ENCODE data around the gene KLRC2. TPM values are rescaled to one million over a fixed set of nuclear protein-coding genes. Genes with fewer than 3 reads are reported as not detected.
"Not testable (repeated sequence)": the region's sequence is repeated elsewhere in the genome, so short reads cannot be mapped to it uniquely, and the experiment has no call there.

The KLRC2 gene
- total and polyA plus RNA-seq, 5 donors, result 0.07 TPM; not detected in 4

GRCh38 chr12:10441144-10441543 lies 5.3 kb upstream of the KLRC2 start:
- intact Hi-C loops (cut with DNase I); H3K27me3 ChIP-seq (ENCODE audit: control insufficient read depth, insufficient read depth); ATAC-seq; H3K4me1 ChIP-seq (ENCODE audit: control insufficient read depth, insufficient read depth, low read length); H3K4me3 ChIP-seq (ENCODE audit: low read length); H3K27ac ChIP-seq (ENCODE audit: low read length); DNase-seq; H3K9me3 ChIP-seq (ENCODE audit: control insufficient read depth, low read length): not testable (repeated sequence)
- 93% methylated on average over 8 of the region's 8 CpGs for WGBS

- H3K4me3 ChIP-seq (ENCODE audit: low read length); DNase-seq; H3K9me3 ChIP-seq (ENCODE audit: control insufficient read depth, low read length); H3K27ac ChIP-seq (ENCODE audit: low read length); H3K4me1 ChIP-seq (ENCODE audit: control insufficient read depth, insufficient read depth, low read length); intact Hi-C loops (cut with DNase I); ATAC-seq; H3K27me3 ChIP-seq (ENCODE audit: control insufficient read depth, insufficient read depth): not testable (repeated sequence)
- 82% methylated on average over 2 of the region's 2 CpGs for WGBS
Observed at GRCh38 chr12:10439608-10440274, 3.9 kb upstream of the KLRC2 start.

GRCh38 chr12:10437601-10438000 lies 1.8 kb upstream of the KLRC2 start:
- ATAC-seq, result not testable (repeated sequence)
- WGBS, result 25% methylated on average over 2 of the region's 2 CpGs

GRCh38 chr12:10430623-10431022 lies 5.2 kb downstream of the KLRC2 start:
- WGBS, result 81% methylated on average over 4 of the region's 4 CpGs
- H3K9me3 ChIP-seq (ENCODE audit: control insufficient read depth, low read length); H3K4me3 ChIP-seq (ENCODE audit: low read length); H3K27ac ChIP-seq (ENCODE audit: low read length); H3K4me1 ChIP-seq (ENCODE audit: control insufficient read depth, insufficient read depth, low read length); DNase-seq; intact Hi-C loops (cut with DNase I); H3K27me3 ChIP-seq (ENCODE audit: control insufficient read depth, insufficient read depth); ATAC-seq: not testable (repeated sequence)

More at GRCh38 chr12:10437601-10438000, 1.8 kb upstream of the KLRC2 start:
- intact Hi-C loops (cut with DNase I); H3K27me3 ChIP-seq (ENCODE audit: control insufficient read depth, insufficient read depth); H3K9me3 ChIP-seq (ENCODE audit: control insufficient read depth, low read length); DNase-seq; H3K4me1 ChIP-seq (ENCODE audit: control insufficient read depth, insufficient read depth, low read length); H3K4me3 ChIP-seq (ENCODE audit: low read length); H3K27ac ChIP-seq (ENCODE audit: low read length): not testable (repeated sequence)

GRCh38 chr12:10425938-10426337 lies 9.9 kb downstream of the KLRC2 start:
- H3K9me3 ChIP-seq (ENCODE audit: control insufficient read depth, low read length); H3K27me3 ChIP-seq (ENCODE audit: control insufficient read depth, insufficient read depth); H3K4me3 ChIP-seq (ENCODE audit: low read length); H3K27ac ChIP-seq (ENCODE audit: low read length); ATAC-seq; intact Hi-C loops (cut with DNase I); H3K4me1 ChIP-seq (ENCODE audit: control insufficient read depth, insufficient read depth, low read length): not testable (repeated sequence)
- peak in 1 of 3 donors; percentile 30 for DNase-seq
- WGBS, result 88% methylated on average over 8 of the region's 8 CpGs

DNA sequence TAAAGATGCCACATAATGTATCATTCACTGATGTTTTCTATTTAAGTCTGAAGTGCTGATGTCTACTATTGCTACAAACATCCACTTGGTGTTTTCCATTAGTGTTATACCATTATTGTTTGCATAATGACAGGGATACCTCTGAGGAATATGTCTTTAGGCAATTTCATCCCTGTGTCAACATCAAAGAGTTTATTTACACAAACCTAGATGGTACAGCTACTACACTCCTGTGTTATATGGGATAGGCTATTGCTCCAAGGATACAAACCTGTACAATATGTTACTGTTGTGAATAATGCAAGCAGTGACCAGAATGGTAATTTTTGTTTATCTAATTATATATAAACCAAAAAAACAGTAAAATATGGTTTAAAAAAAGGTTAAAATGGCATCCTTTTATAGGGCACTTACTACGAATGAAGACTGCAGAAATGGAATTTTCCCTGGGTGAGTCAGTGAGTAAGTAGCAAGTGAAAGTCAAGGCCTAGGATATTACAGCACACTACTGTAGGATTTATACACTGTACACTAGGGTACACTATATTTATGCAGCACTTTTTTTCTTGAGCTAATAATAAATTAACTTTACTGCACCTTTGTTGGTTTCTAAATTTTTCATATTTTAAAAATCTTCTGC lies 11.4 kb downstream of the KLRC2 start:
- WGBS, result 77% methylated on average over 1 of the region's 1 CpG
- H3K27ac ChIP-seq (ENCODE audit: low read length); H3K9me3 ChIP-seq (ENCODE audit: control insufficient read depth, low read length); ATAC-seq; H3K27me3 ChIP-seq (ENCODE audit: control insufficient read depth, insufficient read depth); H3K4me1 ChIP-seq (ENCODE audit: control insufficient read depth, insufficient read depth, low read length); H3K4me3 ChIP-seq (ENCODE audit: low read length); intact Hi-C loops (cut with DNase I); DNase-seq: not testable (repeated sequence)

DNA sequence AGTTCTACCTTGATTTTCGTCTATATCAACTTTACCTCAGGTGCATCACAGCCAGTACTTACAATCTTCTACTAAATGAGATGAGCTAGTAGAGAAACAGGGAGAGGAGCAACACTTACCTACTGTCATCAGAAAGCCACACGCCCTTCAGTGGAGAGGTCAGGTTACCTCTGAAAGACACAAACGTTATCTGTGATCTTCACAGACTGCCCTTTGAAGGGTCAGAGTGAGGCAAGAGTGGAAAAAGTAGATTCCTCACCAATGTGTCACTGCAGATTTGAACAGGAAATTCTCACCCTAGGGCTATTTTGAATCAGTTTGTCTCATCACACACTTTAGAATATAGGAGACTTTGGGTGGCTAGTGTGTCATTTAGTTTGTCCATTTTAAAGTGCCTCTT lies 13.7 kb downstream of the KLRC2 start:
- H3K9me3 ChIP-seq (ENCODE audit: control insufficient read depth, low read length); ATAC-seq; H3K27ac ChIP-seq (ENCODE audit: low read length); DNase-seq; H3K4me1 ChIP-seq (ENCODE audit: control insufficient read depth, insufficient read depth, low read length); H3K27me3 ChIP-seq (ENCODE audit: control insufficient read depth, insufficient read depth); intact Hi-C loops (cut with DNase I); H3K4me3 ChIP-seq (ENCODE audit: low read length): not testable (repeated sequence)
- WGBS, result 21% methylated on average over 2 of the region's 3 CpGs

DNA sequence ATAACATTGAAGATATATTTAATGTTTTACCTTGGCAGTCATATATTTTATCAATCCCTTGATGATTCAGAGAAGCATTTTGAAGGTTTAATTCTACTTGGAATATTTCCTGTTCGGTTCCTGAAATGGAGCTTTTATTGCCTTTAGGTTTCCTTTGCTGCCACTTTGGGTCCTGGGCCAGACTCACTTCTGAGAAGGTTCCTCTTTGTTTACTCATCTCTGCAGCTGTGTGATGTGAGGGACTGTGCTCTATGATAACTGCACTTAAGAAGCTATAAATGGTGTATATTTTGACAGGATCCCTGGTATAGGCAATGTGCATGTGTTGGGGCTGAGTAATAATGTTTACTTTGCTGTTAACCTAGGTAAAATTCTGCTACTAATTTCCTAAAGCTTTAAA lies 15.5 kb downstream of the KLRC2 start, which contains the start of gene KLRC3:
Gene KLRC3 (minus strand): TSS at position 262 of the 400 bp plus-strand sequence. CDS start 45 bp downstream, at position 217.
- intact Hi-C loops (cut with DNase I); ATAC-seq: not testable (repeated sequence)

GRCh38 chr12:10409392-10409791 lies 26.4 kb downstream of the KLRC2 start, which contains the start of gene KLRC4:
KLRC4 (minus strand) TSS chr12:10409757; CDS start chr12:10409575, 182 bp downstream.
- intact Hi-C loops (cut with DNase I), result no loop called here
- no peaks in the 10 kb centered on the region for H3K4me1 ChIP-seq (ENCODE audit: control insufficient read depth, insufficient read depth, low read length)
- DNase-seq, result no peak
- no peaks in the 10 kb centered on the region for H3K27me3 ChIP-seq (ENCODE audit: control insufficient read depth, insufficient read depth)
- no peaks in the 10 kb centered on the region for H3K9me3 ChIP-seq (ENCODE audit: control insufficient read depth, low read length)
- ATAC-seq, result no peak
- 1% methylated on average over 1 of the region's 1 CpG for WGBS
- H3K27ac ChIP-seq (ENCODE audit: low read length), result no peak within 1 kb of the TSS
- no peak within 1 kb of the TSS for H3K4me3 ChIP-seq (ENCODE audit: low read length)

More for the DNA sequence above, 15.5 kb downstream of the KLRC2 start, which contains the start of gene KLRC3:
- H3K27ac ChIP-seq (ENCODE audit: low read length); H3K4me3 ChIP-seq (ENCODE audit: low read length); H3K4me1 ChIP-seq (ENCODE audit: control insufficient read depth, insufficient read depth, low read length); H3K27me3 ChIP-seq (ENCODE audit: control insufficient read depth, insufficient read depth); DNase-seq; H3K9me3 ChIP-seq (ENCODE audit: control insufficient read depth, low read length): not testable (repeated sequence)
- WGBS, result 54% methylated on average over 1 of the region's 1 CpG

DNA sequence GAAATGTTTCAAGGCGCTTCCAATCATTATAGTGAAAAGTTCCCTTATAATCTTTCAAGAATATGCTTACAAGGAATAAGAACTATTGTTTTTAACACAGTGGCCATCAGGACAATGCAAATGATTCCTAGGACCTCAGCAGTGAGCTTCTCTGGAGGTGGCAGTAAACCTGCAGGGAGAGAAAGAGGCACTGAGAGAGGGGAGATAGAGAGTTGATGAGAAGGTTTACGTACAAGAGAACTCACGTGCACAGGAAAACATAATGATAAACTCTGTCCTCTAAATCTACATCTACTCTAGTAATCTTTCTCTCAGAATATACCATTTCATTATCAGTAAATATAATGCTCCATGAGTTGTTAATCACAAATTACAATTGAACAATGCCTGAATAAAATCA lies 27.0 kb downstream of the KLRC2 start:
- H3K27ac ChIP-seq (ENCODE audit: low read length), result no peak overlapping the region
- DNase-seq (no peak), ATAC-seq (no peak)
- no peak overlapping the region for H3K4me3 ChIP-seq (ENCODE audit: low read length)
- no peaks in the 10 kb centered on the region for H3K27me3 ChIP-seq (ENCODE audit: control insufficient read depth, insufficient read depth)
- intact Hi-C loops (cut with DNase I), result no loop called here
- H3K9me3 ChIP-seq (ENCODE audit: control insufficient read depth, low read length), result no peaks in the 10 kb centered on the region
- WGBS, result 60% methylated on average over 3 of the region's 3 CpGs
- no peaks in the 10 kb centered on the region for H3K4me1 ChIP-seq (ENCODE audit: control insufficient read depth, insufficient read depth, low read length)

- no peak for DNase-seq
- H3K9me3 ChIP-seq (ENCODE audit: control insufficient read depth, low read length), result no peaks in the 10 kb centered on the region
- 65% methylated on average over 4 of the region's 4 CpGs for WGBS
- no peaks in the 10 kb centered on the region for H3K4me1 ChIP-seq (ENCODE audit: control insufficient read depth, insufficient read depth, low read length)
- intact Hi-C loops (cut with DNase I), result no loop called here
- no peak overlapping the region for H3K4me3 ChIP-seq (ENCODE audit: low read length)
- H3K27me3 ChIP-seq (ENCODE audit: control insufficient read depth, insufficient read depth), result no peaks in the 10 kb centered on the region
- ATAC-seq, result no peak
- H3K27ac ChIP-seq (ENCODE audit: low read length), result no peak overlapping the region
Observed at GRCh38 chr12:10406725-10407124, 29.1 kb downstream of the KLRC2 start.
